MCF 10A (cell line): Measurements from ENCODE around the gene ANKUB1. TPM values are rescaled to one million over a fixed set of nuclear protein-coding genes. Genes with fewer than 3 reads are reported as not detected.

ENCODE experiments used
- BruUV-seq: library from RNA; stranded (reverse); fragments of 400-500 nt; replicated peaks from 2 replicates; lab custom pipeline; 2021; lab: Mats Ljungman, UMichigan
- CTCF ChIA-PET: fragments of 300-600 bp; sonication (Branson Sonifier 250); formaldehyde crosslinking; extraction: SDS; loops from one replicate; lab custom pipeline; 2021; ENCODE audit warnings: antibody characterized with exemption, inconsistent platforms; lab: Yijun Ruan, JAX
- POLR2A ChIA-PET: fragments of 300-600, 350-650 bp; sonication (Branson Sonifier 250); formaldehyde crosslinking; extraction: SDS; loops from one replicate; lab custom pipeline; 2020; ENCODE audit warnings: antibody characterized with exemption, inconsistent platforms; lab: Yijun Ruan, JAX
- DNase-seq: peaks from one replicate; pipeline ENCODE4 v3.0.0-alpha.2; 2018; ENCODE audit not compliant: unreplicated experiment
- H3K27ac Mint-ChIP-seq: one replicate; pipeline ENCODE4 v1.8.0; 2022; ENCODE audit warnings: mild to moderate bottlenecking, low read depth, mixed read lengths; ENCODE audit not compliant: unreplicated experiment
- H3K27me3 Mint-ChIP-seq: one replicate; pipeline ENCODE4 v1.8.0; 2022; ENCODE audit warnings: mixed read lengths; ENCODE audit not compliant: insufficient read depth, unreplicated experiment
- H3K36me3 Mint-ChIP-seq: one replicate; pipeline ENCODE4 v1.8.0; 2022; ENCODE audit warnings: mild to moderate bottlenecking, moderate library complexity, mixed read lengths; ENCODE audit not compliant: insufficient read depth, unreplicated experiment
- H3K4me1 Mint-ChIP-seq: one replicate; pipeline ENCODE4 v1.8.0; 2022; ENCODE audit warnings: mixed read lengths; ENCODE audit not compliant: insufficient read depth, unreplicated experiment
- H3K4me3 Mint-ChIP-seq: one replicate; pipeline ENCODE4 v1.8.0; 2022; ENCODE audit warnings: mild to moderate bottlenecking, moderate library complexity, mixed read lengths; ENCODE audit not compliant: unreplicated experiment
- H3K9me3 Mint-ChIP-seq: one replicate; pipeline ENCODE4 v1.8.0; 2022; ENCODE audit warnings: mixed read lengths; ENCODE audit not compliant: unreplicated experiment
- CTCF ChIP-seq: fragments of 200-600 bp; IDR thresholded peaks from one replicate; pipeline ENCODE4 v1.8.0; 2022; ENCODE audit warnings: antibody characterized with exemption, mild to moderate bottlenecking; ENCODE audit not compliant: unreplicated experiment
- intact Hi-C: fragments of 100-400 bp; cut with micrococcal nuclease; formaldehyde crosslinking; loops from 2 replicates; pipeline ENCODE4 v1.14.1; 2022
- total RNA-seq: library from RNA; stranded (reverse); gene quantifications from 2 replicates; pipeline ENCODE4 v1.2.3, GENCODE V29; 2022

Gene ANKUB1
- total RNA-seq, 1 experiment from 2014 or later, result not detected

GRCh38 chr3:149713730-149714654 is 78.4 kb downstream of the ANKUB1 start:
- ChIA-PET POLR2A (interaction anchor here (0.6 kb wide), 1 partner anchor 298 kb away, joined by 3 read pairs; no protein-coding TSS in a partner anchor), CTCF (interaction anchor here (0.6 to 2.1 kb wide), 6 partner anchors 8 to 222 kb away, joined by 3 to 13 read pairs (median 4); partner anchors contain the start of gene WWTR1)
- H3K4me3 Mint-ChIP-seq, result no peak overlapping the region
- DNase-seq, result no peak
- intact Hi-C loops, result no loop called here
- H3K27ac Mint-ChIP-seq, result no peak overlapping the region
- H3K36me3 Mint-ChIP-seq, result no peaks in the 10 kb centered on the region
- no peak for TF ChIP-seq CTCF
- no peaks in the 10 kb centered on the region for H3K9me3 Mint-ChIP-seq
- H3K27me3 Mint-ChIP-seq, result no peaks in the 10 kb centered on the region
- H3K4me1 Mint-ChIP-seq, result no peaks in the 10 kb centered on the region
- no TSS peak for BruUV-seq

Other genes starting within 250 kb of the ANKUB1 start
- 52.9 and 54.9 TPM in 2 replicates for gene WWTR1, start 134.5 kb downstream of the ANKUB1 start, total RNA-seq
- gene COMMD2, start 40.1 kb downstream of the ANKUB1 start, total RNA-seq, result 51.2 and 60.4 TPM in 2 replicates
- gene RNF13, start 20.7 kb upstream of the ANKUB1 start, total RNA-seq, result 36.5 and 40.4 TPM in 2 replicates
- gene PFN2, start 178.3 kb upstream of the ANKUB1 start, total RNA-seq, result 117 and 142 TPM in 2 replicates